ENCODE results near the gene TRERF1.
A peak's percentile ranks its signal among the peaks of the same experiment; 100 is the strongest.
"Not testable (repeated sequence)": the region's sequence is repeated elsewhere in the genome, so short reads cannot be mapped to it uniquely, and the experiment has no call there.

The TRERF1 gene

GRCh38 chr6:42449917-42450476, 1.7 kb downstream of the TRERF1 start:
- Histone ChIP-seq H3K27me3 (ENCODE audit: control insufficient read depth, insufficient read depth, low read length) (no peaks in the 10 kb centered on the region), H3K9ac (ENCODE audit: low read depth, low read length) (no peak overlapping the region), H3K36me3 (ENCODE audit: control insufficient read depth, insufficient read depth, low read length) (no peaks in the 10 kb centered on the region), H3K27ac (ENCODE audit: low read depth, low read length) (peak overlapping the region; percentile 97), H3K4me1 (ENCODE audit: control insufficient read depth, insufficient read depth, low read length) (peaks cover 31% of the 10 kb centered on the region), H3K4me3 (ENCODE audit: low read depth, low read length) (peak overlapping the region; percentile 96), H3K9me3 (ENCODE audit: control insufficient read depth, insufficient read depth, low read length) (no peaks in the 10 kb centered on the region)

- peak overlapping the region; percentile 96 for H3K4me3 ChIP-seq (ENCODE audit: low read depth, low read length)
- no peak overlapping the region for H3K9ac ChIP-seq (ENCODE audit: low read depth, low read length)
- no peak overlapping the region for H3K27ac ChIP-seq (ENCODE audit: low read depth, low read length)
- H3K9me3 ChIP-seq (ENCODE audit: control insufficient read depth, insufficient read depth, low read length): no peaks in the 10 kb centered on the region
- no peaks in the 10 kb centered on the region for H3K36me3 ChIP-seq (ENCODE audit: control insufficient read depth, insufficient read depth, low read length)
- H3K4me1 ChIP-seq (ENCODE audit: control insufficient read depth, insufficient read depth, low read length): peaks cover 31% of the 10 kb centered on the region
- no peaks in the 10 kb centered on the region for H3K27me3 ChIP-seq (ENCODE audit: control insufficient read depth, insufficient read depth, low read length)
Observed at GRCh38 chr6:42448927-42449659, 2.6 kb downstream of the TRERF1 start.

- no peak overlapping the region for H3K27ac ChIP-seq (ENCODE audit: low read depth, low read length)
- H3K36me3 ChIP-seq (ENCODE audit: control insufficient read depth, insufficient read depth, low read length): no peaks in the 10 kb centered on the region
- no peak overlapping the region for H3K4me3 ChIP-seq (ENCODE audit: low read depth, low read length)
- H3K27me3 ChIP-seq (ENCODE audit: control insufficient read depth, insufficient read depth, low read length): no peaks in the 10 kb centered on the region
- no peak overlapping the region for H3K9ac ChIP-seq (ENCODE audit: low read depth, low read length)
- H3K4me1 ChIP-seq (ENCODE audit: control insufficient read depth, insufficient read depth, low read length): peaks cover 38% of the 10 kb centered on the region
- no peaks in the 10 kb centered on the region for H3K9me3 ChIP-seq (ENCODE audit: control insufficient read depth, insufficient read depth, low read length)
Observed at GRCh38 chr6:42448391-42448790, 3.3 kb downstream of the TRERF1 start.

- Histone ChIP-seq H3K4me1 (ENCODE audit: control insufficient read depth, insufficient read depth, low read length) (peaks cover 52% of the 10 kb centered on the region), H3K9ac (ENCODE audit: low read depth, low read length) (no peak overlapping the region), H3K27me3 (ENCODE audit: control insufficient read depth, insufficient read depth, low read length) (no peaks in the 10 kb centered on the region), H3K9me3 (ENCODE audit: control insufficient read depth, insufficient read depth, low read length) (no peaks in the 10 kb centered on the region), H3K36me3 (ENCODE audit: control insufficient read depth, insufficient read depth, low read length) (no peaks in the 10 kb centered on the region), H3K27ac (ENCODE audit: low read depth, low read length) (no peak overlapping the region), H3K4me3 (ENCODE audit: low read depth, low read length) (no peak overlapping the region)
Observed at GRCh38 chr6:42446996-42447395, 4.7 kb downstream of the TRERF1 start.

GRCh38 chr6:42446370-42446769, 5.4 kb downstream of the TRERF1 start:
- Histone ChIP-seq H3K27me3 (ENCODE audit: control insufficient read depth, insufficient read depth, low read length) (no peaks in the 10 kb centered on the region), H3K27ac (ENCODE audit: low read depth, low read length) (no peak overlapping the region), H3K9me3 (ENCODE audit: control insufficient read depth, insufficient read depth, low read length) (no peaks in the 10 kb centered on the region), H3K4me1 (ENCODE audit: control insufficient read depth, insufficient read depth, low read length) (peaks cover 58% of the 10 kb centered on the region), H3K4me3 (ENCODE audit: low read depth, low read length) (no peak overlapping the region), H3K36me3 (ENCODE audit: control insufficient read depth, insufficient read depth, low read length) (no peaks in the 10 kb centered on the region), H3K9ac (ENCODE audit: low read depth, low read length) (no peak overlapping the region)

GRCh38 chr6:42445955-42446354, 5.8 kb downstream of the TRERF1 start:
- not testable (repeated sequence) for H3K36me3 ChIP-seq (ENCODE audit: control insufficient read depth, insufficient read depth, low read length); H3K9me3 ChIP-seq (ENCODE audit: control insufficient read depth, insufficient read depth, low read length); H3K4me3 ChIP-seq (ENCODE audit: low read depth, low read length); H3K27ac ChIP-seq (ENCODE audit: low read depth, low read length); H3K9ac ChIP-seq (ENCODE audit: low read depth, low read length); H3K27me3 ChIP-seq (ENCODE audit: control insufficient read depth, insufficient read depth, low read length)
- H3K4me1 ChIP-seq (ENCODE audit: control insufficient read depth, insufficient read depth, low read length): peaks cover 62% of the 10 kb centered on the region

GRCh38 chr6:42443312-42444060, 8.2 kb downstream of the TRERF1 start:
- H3K9me3 ChIP-seq (ENCODE audit: control insufficient read depth, insufficient read depth, low read length): no peaks in the 10 kb centered on the region
- H3K27me3 ChIP-seq (ENCODE audit: control insufficient read depth, insufficient read depth, low read length): no peaks in the 10 kb centered on the region
- peak overlapping the region; percentile 88 for H3K27ac ChIP-seq (ENCODE audit: low read depth, low read length)
- no peak overlapping the region for H3K9ac ChIP-seq (ENCODE audit: low read depth, low read length)
- H3K4me1 ChIP-seq (ENCODE audit: control insufficient read depth, insufficient read depth, low read length): peaks cover 71% of the 10 kb centered on the region
- H3K4me3 ChIP-seq (ENCODE audit: low read depth, low read length): peak overlapping the region; percentile 30; the same call in 1 of the 2 replicates
- no peaks in the 10 kb centered on the region for H3K36me3 ChIP-seq (ENCODE audit: control insufficient read depth, insufficient read depth, low read length)

GRCh38 chr6:42441697-42442081, 10.0 kb downstream of the TRERF1 start:
- peak overlapping the region; percentile 26; the same call in 1 of the 2 replicates for H3K9ac ChIP-seq (ENCODE audit: low read depth, low read length)
- H3K4me3 ChIP-seq (ENCODE audit: low read depth, low read length): peak overlapping the region; percentile 49
- H3K27ac ChIP-seq (ENCODE audit: low read depth, low read length): peak overlapping the region; percentile 88
- H3K27me3 ChIP-seq (ENCODE audit: control insufficient read depth, insufficient read depth, low read length): no peaks in the 10 kb centered on the region
- no peaks in the 10 kb centered on the region for H3K9me3 ChIP-seq (ENCODE audit: control insufficient read depth, insufficient read depth, low read length)
- peaks cover 70% of the 10 kb centered on the region for H3K4me1 ChIP-seq (ENCODE audit: control insufficient read depth, insufficient read depth, low read length)
- no peaks in the 10 kb centered on the region for H3K36me3 ChIP-seq (ENCODE audit: control insufficient read depth, insufficient read depth, low read length)

GRCh38 chr6:42440778-42441696, 10.7 kb downstream of the TRERF1 start:
- no peaks in the 10 kb centered on the region for H3K27me3 ChIP-seq (ENCODE audit: control insufficient read depth, insufficient read depth, low read length)
- no peaks in the 10 kb centered on the region for H3K36me3 ChIP-seq (ENCODE audit: control insufficient read depth, insufficient read depth, low read length)
- H3K27ac ChIP-seq (ENCODE audit: low read depth, low read length): peak overlapping the region; percentile 88
- H3K4me1 ChIP-seq (ENCODE audit: control insufficient read depth, insufficient read depth, low read length): peaks cover 70% of the 10 kb centered on the region
- H3K9me3 ChIP-seq (ENCODE audit: control insufficient read depth, insufficient read depth, low read length): no peaks in the 10 kb centered on the region
- H3K9ac ChIP-seq (ENCODE audit: low read depth, low read length): peak overlapping the region; percentile 26
- peak overlapping the region; percentile 49 for H3K4me3 ChIP-seq (ENCODE audit: low read depth, low read length)

- Histone ChIP-seq H3K27ac (ENCODE audit: low read depth, low read length) (peak overlapping the region; percentile 88), H3K36me3 (ENCODE audit: control insufficient read depth, insufficient read depth, low read length) (no peaks in the 10 kb centered on the region), H3K4me1 (ENCODE audit: control insufficient read depth, insufficient read depth, low read length) (peaks cover 66% of the 10 kb centered on the region), H3K4me3 (ENCODE audit: low read depth, low read length) (no peak overlapping the region), H3K9ac (ENCODE audit: low read depth, low read length) (no peak overlapping the region), H3K9me3 (ENCODE audit: control insufficient read depth, insufficient read depth, low read length) (no peaks in the 10 kb centered on the region), H3K27me3 (ENCODE audit: control insufficient read depth, insufficient read depth, low read length) (no peaks in the 10 kb centered on the region)
Observed at GRCh38 chr6:42440027-42440426, 11.7 kb downstream of the TRERF1 start.
